Activated CD4-positive, alpha-beta T cell treated with anti-CD3 and anti-CD28 coated beads, Interleukin-2, amount 10 ng/mL, durations not matched to agents 7 days and 5 days (primary cell): ENCODE results near the gene FAM124B. TPM values are rescaled to one million over a fixed set of nuclear protein-coding genes. Genes with fewer than 3 reads are reported as not detected.
A peak's percentile ranks its signal among the peaks of the same experiment; 100 is the strongest.
"Not testable (repeated sequence)": the region's sequence is repeated elsewhere in the genome, so short reads cannot be mapped to it uniquely, and the experiment has no call there.

Experiments used
- CTCF ChIA-PET: fragments of 350-600 bp; sonication (Branson Sonifier 250); formaldehyde crosslinking; loops from one replicate; lab custom pipeline; 2021; ENCODE audit warnings: antibody characterized with exemption; lab: Charles Lee
- POLR2A ChIA-PET: fragments of 350-600 bp; sonication (Branson Sonifier 250); formaldehyde crosslinking; loops from one replicate; lab custom pipeline; 2021; ENCODE audit warnings: antibody characterized with exemption; lab: Charles Lee
- DNase-seq: peaks from one replicate; pipeline ENCODE4 v3.0.0-alpha.2; 2020
- H3K27ac Mint-ChIP-seq: one replicate; pipeline ENCODE4 v1.8.0; 2021; ENCODE audit warnings: mild to moderate bottlenecking, moderate library complexity, mixed read lengths
- H3K27me3 Mint-ChIP-seq: one replicate; pipeline ENCODE4 v1.8.0; 2021; ENCODE audit warnings: mixed read lengths
- H3K36me3 Mint-ChIP-seq: one replicate; pipeline ENCODE4 v1.8.0; 2021; ENCODE audit warnings: low read depth, mixed read lengths
- H3K4me1 Mint-ChIP-seq: one replicate; pipeline ENCODE4 v1.8.0; 2021; ENCODE audit warnings: mixed read lengths
- H3K4me3 Mint-ChIP-seq: one replicate; pipeline ENCODE4 v1.8.0; 2021; ENCODE audit warnings: mild to moderate bottlenecking, moderate library complexity, mixed read lengths
- H3K9me3 Mint-ChIP-seq: one replicate; pipeline ENCODE4 v1.8.0; 2021; ENCODE audit warnings: mixed read lengths
- total RNA-seq, 2 experiments: library from RNA; stranded (reverse); gene quantifications; one replicate each; pipeline ENCODE4 v1.2.3, GENCODE V29; 2021

Gene FAM124B
- total RNA-seq, 2 experiments from 2014 or later = 0.64 to 0.73 TPM

DNA sequence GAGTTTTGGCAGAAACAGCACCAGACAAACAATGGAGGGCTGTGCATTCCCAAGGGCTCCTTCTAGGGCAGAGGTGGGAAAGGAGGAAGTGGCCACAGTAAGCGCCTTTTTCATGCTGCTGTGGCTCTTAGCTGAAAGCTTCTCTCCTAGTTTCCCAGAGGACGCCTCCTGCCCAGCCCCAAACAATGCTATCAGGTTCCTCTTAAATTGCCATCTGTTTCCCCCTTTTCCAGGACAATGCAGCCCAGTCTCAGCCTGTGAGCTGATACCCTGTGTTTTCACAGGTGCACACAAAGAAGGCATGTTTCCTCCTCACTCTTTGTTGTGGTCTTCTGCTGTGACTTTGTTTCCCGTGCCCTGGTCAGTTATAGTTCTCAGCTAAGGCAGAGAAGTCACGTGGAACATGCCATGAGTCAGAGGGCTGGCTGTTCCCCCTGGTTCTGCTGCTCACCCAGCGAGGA is 5.4 kb upstream of the FAM124B start:
- CTCF ChIA-PET = no interaction called here
- no peak for DNase-seq
- Mint-ChIP-seq H3K9me3 (no peaks in the 10 kb centered on the region), H3K4me3 (no peak overlapping the region), H3K4me1 (peaks cover 12% of the 10 kb centered on the region), H3K27me3 (peaks cover 6% of the 10 kb centered on the region), H3K27ac (no peak overlapping the region), H3K36me3 (no peaks in the 10 kb centered on the region)
- POLR2A ChIA-PET = no interaction called here

DNA sequence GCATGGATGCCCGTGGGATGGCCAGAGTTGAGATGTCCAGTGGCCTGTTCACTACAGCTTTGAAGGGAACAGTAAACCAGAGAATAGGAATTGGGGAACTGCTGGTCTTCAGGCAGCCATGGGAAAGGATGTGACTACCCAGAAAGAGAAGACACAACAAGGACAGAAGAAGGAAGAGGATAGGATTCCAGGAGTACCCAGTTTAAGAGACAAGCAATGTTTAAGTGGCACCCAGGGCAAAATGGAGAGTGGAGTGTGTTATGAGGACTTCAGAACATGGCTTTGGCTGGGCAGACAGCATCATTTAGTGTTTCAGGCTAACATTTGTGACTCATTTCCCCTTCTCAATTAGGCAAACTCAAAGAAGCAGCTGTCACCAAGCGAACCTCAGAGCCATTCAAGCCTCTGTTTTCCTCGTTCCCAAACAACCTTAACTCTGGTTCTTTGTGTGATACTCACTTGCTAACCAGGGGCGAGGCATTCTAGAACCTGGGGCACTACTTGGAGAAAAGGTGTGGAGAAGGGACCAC is 4.0 kb upstream of the FAM124B start:
- H3K4me3 Mint-ChIP-seq = no peak overlapping the region
- ChIA-PET POLR2A (no interaction called here), CTCF (interaction anchor here (1.4 kb wide), 1 partner anchor 13 kb away, joined by 3 read pairs; no protein-coding TSS in a partner anchor)
- H3K27me3 Mint-ChIP-seq = peaks cover 4% of the 10 kb centered on the region
- peaks cover 21% of the 10 kb centered on the region for H3K4me1 Mint-ChIP-seq
- no peak for DNase-seq
- H3K36me3 Mint-ChIP-seq = no peaks in the 10 kb centered on the region
- no peaks in the 10 kb centered on the region for H3K9me3 Mint-ChIP-seq
- no peak overlapping the region for H3K27ac Mint-ChIP-seq

DNA sequence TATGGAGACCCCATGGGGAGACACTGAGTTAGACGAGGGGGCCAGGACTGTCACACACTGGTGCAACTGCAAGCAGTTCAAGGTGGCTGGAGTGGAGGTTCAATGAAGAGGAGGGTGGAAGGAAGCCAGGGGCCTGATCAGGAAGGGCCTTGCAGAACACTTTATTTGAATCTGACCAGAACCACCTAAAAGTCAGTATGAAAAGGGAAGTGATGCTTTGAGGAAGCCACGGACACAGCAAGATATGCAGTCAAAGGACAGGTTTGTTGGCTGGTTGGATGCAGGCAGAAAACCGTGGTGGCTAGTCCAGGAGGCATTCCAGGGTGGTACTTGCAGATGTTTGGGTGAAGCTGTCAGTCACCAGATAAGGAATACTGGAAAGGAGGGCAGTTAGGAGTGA is 3.5 kb upstream of the FAM124B start:
- Mint-ChIP-seq H3K27me3 (peaks cover 2% of the 10 kb centered on the region), H3K9me3 (no peaks in the 10 kb centered on the region), H3K4me1 (peaks cover 21% of the 10 kb centered on the region), H3K4me3 (no peak overlapping the region), H3K36me3 (no peaks in the 10 kb centered on the region), H3K27ac (no peak overlapping the region)
- no peak for DNase-seq
- POLR2A ChIA-PET = no interaction called here
- CTCF ChIA-PET = interaction anchor here (1.4 kb wide), 1 partner anchor 13 kb away, joined by 3 read pairs; no protein-coding TSS in a partner anchor

DNA sequence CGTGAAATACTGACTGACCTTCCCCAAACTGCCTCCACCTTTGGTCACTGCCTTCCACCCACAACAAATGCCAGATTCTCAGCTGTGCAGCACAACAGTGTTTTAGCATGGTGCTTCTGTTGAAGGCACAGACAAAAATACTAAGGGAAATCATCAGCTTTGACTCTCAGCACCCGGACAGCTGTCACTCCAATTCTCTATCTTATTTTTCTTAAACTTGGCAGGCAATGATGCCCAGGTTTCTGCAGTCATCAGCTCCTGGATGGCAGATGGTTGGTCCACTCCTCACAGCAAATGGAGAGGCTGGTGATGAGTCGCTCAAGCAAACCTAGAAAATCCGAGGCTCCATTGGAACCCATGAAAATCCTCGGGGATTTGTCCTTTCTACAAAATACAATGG is 2.9 kb upstream of the FAM124B start:
- ChIA-PET POLR2A (no interaction called here), CTCF (no interaction called here)
- H3K9me3 Mint-ChIP-seq = no peaks in the 10 kb centered on the region
- no peak overlapping the region for H3K4me3 Mint-ChIP-seq
- peaks cover 21% of the 10 kb centered on the region for H3K4me1 Mint-ChIP-seq
- peaks cover 2% of the 10 kb centered on the region for H3K27me3 Mint-ChIP-seq
- no peak for DNase-seq
- H3K36me3 Mint-ChIP-seq = no peaks in the 10 kb centered on the region
- H3K27ac Mint-ChIP-seq = no peak overlapping the region

DNA sequence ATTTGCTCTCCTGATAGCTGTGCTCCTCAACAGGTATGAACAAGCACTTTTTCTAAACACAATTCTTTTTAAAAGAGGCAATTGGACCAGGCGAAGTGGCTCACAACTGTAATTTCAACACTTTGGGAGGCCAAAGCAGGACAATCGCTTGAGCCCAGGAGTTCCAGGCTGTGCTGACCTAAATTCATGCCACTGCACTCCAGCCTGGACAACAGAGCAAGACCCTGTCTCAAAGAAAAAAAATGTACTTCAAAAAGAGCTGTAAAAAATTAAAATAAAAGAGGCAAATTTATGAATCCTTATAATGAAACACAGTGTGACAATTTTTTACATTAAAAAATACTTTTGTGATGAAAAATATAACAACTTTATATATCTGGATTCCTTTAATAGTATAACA is 1.8 kb upstream of the FAM124B start:
- CTCF ChIA-PET = interaction anchor here (0.6 to 1.3 kb wide), 3 partner anchors 32 to 1201 kb away, joined by 3 read pairs; no protein-coding TSS in a partner anchor
- H3K4me1 Mint-ChIP-seq = peaks cover 21% of the 10 kb centered on the region
- DNase-seq = no peak
- H3K9me3 Mint-ChIP-seq = no peaks in the 10 kb centered on the region
- no peak overlapping the region for H3K27ac Mint-ChIP-seq
- POLR2A ChIA-PET = interaction anchor here (0.6 kb wide), 2 partner anchors 17 to 86 kb away, joined by 3 to 4 read pairs; no protein-coding TSS in a partner anchor
- H3K4me3 Mint-ChIP-seq = no peak overlapping the region
- peaks cover 2% of the 10 kb centered on the region for H3K27me3 Mint-ChIP-seq
- H3K36me3 Mint-ChIP-seq = no peaks in the 10 kb centered on the region

DNA sequence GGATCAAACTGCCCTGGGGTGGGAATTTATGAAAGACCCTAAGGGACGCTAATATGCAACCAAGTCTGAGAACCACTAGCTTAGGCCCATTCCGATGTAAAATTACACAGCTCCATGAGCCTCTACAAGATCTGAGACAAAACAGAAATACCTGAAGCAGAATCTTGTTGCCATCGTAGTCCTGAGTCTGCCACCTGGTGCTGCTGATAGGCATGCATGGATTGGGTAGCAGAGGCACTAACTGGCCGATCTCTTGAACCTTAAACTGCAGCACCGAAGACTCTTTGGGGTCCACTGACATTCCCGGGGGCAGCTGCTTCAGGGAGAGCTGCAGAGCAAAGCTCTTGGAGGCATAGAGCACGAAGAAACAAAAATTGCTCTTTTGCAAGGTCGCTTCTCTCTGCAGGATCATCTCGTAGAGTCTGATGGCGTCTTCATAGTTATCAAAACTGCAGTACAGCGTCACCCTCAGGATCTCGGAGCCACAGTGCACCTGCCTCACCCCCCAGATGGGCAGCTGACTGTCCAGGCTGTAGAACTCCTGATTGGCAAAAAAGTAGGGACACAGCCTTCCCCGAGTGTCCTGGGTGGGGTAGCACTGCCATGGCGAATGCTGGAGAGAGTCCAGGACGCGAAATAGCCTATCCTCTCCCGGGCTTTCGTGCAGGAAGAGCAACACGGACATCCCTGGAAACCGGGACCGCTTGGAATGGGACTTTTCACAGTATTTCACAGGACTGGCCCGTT is 848 bp downstream of the FAM124B start:
- no peak for DNase-seq
- Mint-ChIP-seq H3K27me3 (no peaks in the 10 kb centered on the region), H3K27ac (peak overlapping the region; percentile 87), H3K9me3 (peaks cover 3% of the 10 kb centered on the region), H3K36me3 (no peaks in the 10 kb centered on the region), H3K4me3 (peak overlapping the region; percentile 53), H3K4me1 (peaks cover 12% of the 10 kb centered on the region)
- CTCF ChIA-PET = interaction anchor here (1.0 kb wide), 1 partner anchor 32 kb away, joined by 3 read pairs; no protein-coding TSS in a partner anchor
- POLR2A ChIA-PET = no interaction called here

DNA sequence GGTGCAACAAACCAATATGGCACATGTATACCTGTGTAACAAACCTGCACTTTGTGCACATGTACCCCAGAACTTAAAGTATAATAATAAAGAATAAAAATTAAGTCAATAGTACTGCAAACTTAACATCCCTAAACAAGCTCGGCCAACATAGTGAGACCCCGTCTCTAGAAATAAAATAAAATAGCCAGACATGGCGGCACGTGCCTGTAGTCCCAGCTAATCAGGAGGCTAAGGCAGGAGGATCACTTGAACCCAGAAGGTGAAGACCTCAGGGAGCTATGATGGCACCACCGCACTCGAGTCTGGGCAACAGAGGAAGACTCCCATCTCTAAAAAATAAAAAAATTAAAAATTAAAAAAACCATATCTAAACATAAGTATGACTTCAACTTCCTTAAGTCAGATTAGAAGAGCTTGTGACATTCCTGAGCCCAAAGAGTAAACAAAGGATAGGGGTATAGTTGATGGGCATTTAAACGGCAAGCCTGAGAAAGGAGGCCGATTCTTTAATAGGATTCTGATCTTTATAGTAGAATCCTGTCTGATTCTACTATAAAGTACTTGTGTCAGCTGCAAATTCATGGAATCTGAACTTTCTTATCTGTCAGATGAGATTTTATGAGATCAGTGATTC is 1.6 kb downstream of the FAM124B start:
- Mint-ChIP-seq H3K9me3 (peaks cover 3% of the 10 kb centered on the region), H3K36me3 (no peaks in the 10 kb centered on the region), H3K27ac (no peak overlapping the region), H3K27me3 (no peaks in the 10 kb centered on the region), H3K4me3 (no peak overlapping the region), H3K4me1 (peaks cover 12% of the 10 kb centered on the region)
- no peak for DNase-seq
- ChIA-PET POLR2A (no interaction called here), CTCF (interaction anchor here (1.0 kb wide), 1 partner anchor 31 kb away, joined by 3 read pairs; no protein-coding TSS in a partner anchor)

DNA sequence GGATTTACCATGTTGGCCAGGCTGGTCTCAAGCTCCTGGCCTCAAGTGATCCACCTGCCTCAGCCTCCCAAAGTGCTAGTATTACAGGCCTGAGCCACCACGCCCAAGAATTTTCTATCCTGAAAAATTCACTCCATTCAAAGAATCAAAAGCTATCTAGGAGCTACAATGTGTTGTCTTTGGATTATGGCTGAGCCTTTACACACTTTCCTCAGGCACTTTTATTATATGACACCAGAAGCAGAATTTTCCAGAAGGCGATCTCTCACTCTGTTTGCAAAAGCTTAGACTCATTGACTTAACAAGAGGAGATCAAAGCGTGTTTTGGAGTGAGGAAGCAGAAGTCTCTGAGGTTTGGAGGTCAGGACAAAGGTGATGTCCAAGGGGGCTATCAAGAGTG is 3.6 kb downstream of the FAM124B start:
- Mint-ChIP-seq H3K27ac (no peak overlapping the region), H3K4me3 (no peak overlapping the region), H3K4me1 (peaks cover 12% of the 10 kb centered on the region), H3K9me3 (peaks cover 3% of the 10 kb centered on the region), H3K36me3 (no peaks in the 10 kb centered on the region), H3K27me3 (no peaks in the 10 kb centered on the region)
- CTCF ChIA-PET = interaction anchor here (0.6 to 1.4 kb wide), 2 partner anchors 11 to 253 kb away, joined by 4 read pairs; no protein-coding TSS in a partner anchor
- DNase-seq = no peak
- POLR2A ChIA-PET = no interaction called here

DNA sequence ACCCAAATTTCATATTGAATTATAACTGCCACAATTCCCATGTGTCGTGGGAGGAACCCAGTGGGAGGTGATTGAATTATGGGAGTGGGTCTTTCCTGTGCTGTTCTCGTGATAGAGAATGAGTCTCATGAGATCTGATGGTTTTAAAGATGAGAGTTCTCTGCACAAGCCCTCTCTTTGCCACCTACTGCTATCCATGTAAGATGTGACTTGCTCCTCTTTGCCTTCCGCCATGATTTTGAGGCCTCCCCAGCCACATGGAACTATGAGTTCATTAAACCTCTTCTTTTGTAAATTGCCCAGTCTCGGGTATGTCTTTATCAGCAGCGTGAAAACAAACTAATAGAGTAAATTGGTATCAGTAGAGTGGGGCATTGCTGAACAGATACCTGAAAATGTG is 4.8 kb downstream of the FAM124B start:
- H3K36me3 Mint-ChIP-seq, H3K9me3 Mint-ChIP-seq, H3K27ac Mint-ChIP-seq, DNase-seq, H3K27me3 Mint-ChIP-seq, POLR2A ChIA-PET, H3K4me3 Mint-ChIP-seq, H3K4me1 Mint-ChIP-seq: not testable (repeated sequence)
- CTCF ChIA-PET = interaction anchor here (1.4 kb wide), 1 partner anchor 10 kb away, joined by 4 read pairs; no protein-coding TSS in a partner anchor

DNA sequence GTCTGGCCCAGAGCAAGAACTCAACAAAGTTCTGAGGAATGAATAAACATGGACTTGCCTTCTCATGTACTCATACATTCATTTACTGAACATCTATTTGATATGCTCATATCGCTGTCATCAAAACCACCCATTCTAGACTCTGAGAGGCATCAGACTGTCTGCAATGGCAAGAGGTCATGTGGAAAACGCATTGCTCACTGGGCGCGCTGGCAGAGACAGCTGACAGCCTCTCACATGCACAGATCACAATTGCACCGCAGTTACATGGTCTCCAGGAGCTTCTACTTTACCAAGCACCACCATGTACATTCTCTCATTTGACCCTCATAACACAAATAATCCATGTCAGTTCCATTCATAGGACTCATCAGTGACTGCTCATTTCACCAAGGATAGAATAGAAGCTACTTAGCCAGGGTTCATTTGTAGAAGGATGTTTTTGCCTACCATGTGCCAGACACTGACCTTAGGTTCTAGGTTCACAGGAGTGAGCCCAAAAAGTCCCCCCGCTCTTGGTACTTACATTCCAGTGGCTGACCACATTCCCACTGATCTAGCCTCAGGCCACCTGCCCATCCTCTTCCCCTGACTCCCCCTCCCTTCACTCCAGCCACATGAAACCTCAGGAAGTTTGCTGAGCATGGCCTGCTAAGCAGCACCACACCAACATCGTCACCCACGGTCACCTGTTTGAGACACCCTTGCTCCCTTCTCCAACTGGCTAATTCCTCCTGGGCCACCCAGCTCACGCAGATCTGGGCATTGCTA is 6.1 kb downstream of the FAM124B start:
- ChIA-PET POLR2A (no interaction called here), CTCF (no interaction called here)
- Mint-ChIP-seq H3K9me3 (peaks cover 3% of the 10 kb centered on the region), H3K4me1 (no peaks in the 10 kb centered on the region), H3K4me3 (no peak overlapping the region), H3K27me3 (no peaks in the 10 kb centered on the region), H3K36me3 (no peaks in the 10 kb centered on the region), H3K27ac (no peak overlapping the region)
- DNase-seq = no peak

DNA sequence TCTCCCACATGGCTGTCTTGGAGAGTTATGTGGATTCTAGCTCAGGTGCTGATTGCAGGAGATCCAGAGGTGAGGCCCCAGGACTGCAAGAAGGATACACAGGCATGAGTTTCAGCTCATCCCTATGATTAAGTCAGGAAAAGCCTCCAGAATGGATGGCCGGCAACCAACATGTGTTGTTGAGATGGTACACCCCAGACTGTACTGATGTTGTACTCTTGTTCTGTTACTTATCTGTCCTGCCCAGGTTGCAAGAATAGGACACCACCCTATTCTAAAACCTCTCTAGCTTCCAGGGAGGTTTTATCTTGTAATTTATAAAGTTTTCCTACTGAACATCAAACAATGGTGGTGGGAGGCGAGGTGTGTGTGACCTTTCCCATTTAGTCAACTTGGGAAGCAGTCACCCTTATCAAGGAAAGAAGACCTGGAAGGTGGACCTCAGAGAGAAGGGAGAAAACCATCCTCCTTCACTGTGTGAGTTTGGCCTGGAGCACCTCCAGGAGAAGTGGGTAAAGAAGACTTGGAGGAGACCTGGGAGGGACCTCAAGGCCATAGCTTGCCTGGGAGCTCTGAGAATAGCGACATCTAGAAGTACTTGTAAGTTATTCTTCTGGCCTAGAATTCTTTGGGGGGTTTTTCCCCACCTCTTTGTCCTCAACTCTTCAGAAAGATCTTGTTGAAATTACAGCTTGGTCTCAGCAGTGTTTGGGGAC is 8.6 kb downstream of the FAM124B start:
- Mint-ChIP-seq H3K9me3 (peaks cover 3% of the 10 kb centered on the region), H3K27me3 (no peaks in the 10 kb centered on the region), H3K27ac (no peak overlapping the region), H3K36me3 (no peaks in the 10 kb centered on the region), H3K4me3 (no peak overlapping the region), H3K4me1 (no peaks in the 10 kb centered on the region)
- ChIA-PET CTCF (interaction anchor here (0.6 to 0.8 kb wide), 2 partner anchors 13 to 16 kb away, joined by 3 read pairs; no protein-coding TSS in a partner anchor), POLR2A (no interaction called here)
- DNase-seq = no peak

DNA sequence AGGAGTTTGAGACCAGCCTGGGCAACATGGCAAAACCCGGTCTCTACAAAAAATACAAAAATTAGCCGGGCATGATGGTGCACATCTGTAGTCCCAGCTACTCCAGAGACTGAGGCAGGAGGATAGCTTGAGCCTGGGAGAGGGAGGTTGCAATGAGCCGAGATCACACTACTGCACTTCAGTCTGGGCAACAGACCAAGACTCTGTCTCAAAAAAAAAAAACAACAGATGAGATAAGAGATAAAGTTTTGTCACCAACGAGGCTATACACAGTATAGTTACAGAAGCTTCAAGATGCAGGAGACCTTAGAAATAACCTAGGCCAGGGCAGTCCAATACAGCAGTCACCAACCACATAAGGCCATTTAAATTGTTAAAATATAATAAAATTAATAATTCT is 9.4 kb downstream of the FAM124B start:
- peaks cover under 1% of the 10 kb centered on the region for H3K27me3 Mint-ChIP-seq
- peaks cover 3% of the 10 kb centered on the region for H3K9me3 Mint-ChIP-seq
- no peak overlapping the region for H3K4me3 Mint-ChIP-seq
- H3K36me3 Mint-ChIP-seq = no peaks in the 10 kb centered on the region
- CTCF ChIA-PET = interaction anchor here (0.8 kb wide), 2 partner anchors 14 to 23 kb away, joined by 3 read pairs; no protein-coding TSS in a partner anchor
- H3K4me1 Mint-ChIP-seq = no peaks in the 10 kb centered on the region
- no peak for DNase-seq
- H3K27ac Mint-ChIP-seq = no peak overlapping the region
- POLR2A ChIA-PET = no interaction called here
